Testis (tissue), 2 donors: ENCODE measurements around the gene THRB.

Source experiments
- CTCF ChIP-seq, 3 experiments: fragments of 450-650 bp in 2 of 3; fragments of 200-600 bp in 1 of 3; sonication (generic) in 1 of 3; IDR thresholded peaks; one replicate each; pipeline ENCODE4 v1.5.1; 2016 to 2019; ENCODE audit warnings: antibody characterized with exemption in 3 of 3, mild to moderate bottlenecking in 2 of 3, moderate library complexity in 1 of 3
- POLR2A ChIP-seq: fragments of 450-650 bp; IDR thresholded peaks from one replicate; pipeline ENCODE4 v1.6.1; 2017; ENCODE audit warnings: antibody characterized with exemption, mild to moderate bottlenecking, moderate library complexity

- TF ChIP-seq CTCF (IDR thresholded peaks at IDR 0.05) (no peak), POLR2A (no peak)
These were observed 14.8 kb downstream of the THRB start for GRCh38 chr3:24479816-24480215.
